ENCODE data around the gene PTPN2.

Gene PTPN2

DNA sequence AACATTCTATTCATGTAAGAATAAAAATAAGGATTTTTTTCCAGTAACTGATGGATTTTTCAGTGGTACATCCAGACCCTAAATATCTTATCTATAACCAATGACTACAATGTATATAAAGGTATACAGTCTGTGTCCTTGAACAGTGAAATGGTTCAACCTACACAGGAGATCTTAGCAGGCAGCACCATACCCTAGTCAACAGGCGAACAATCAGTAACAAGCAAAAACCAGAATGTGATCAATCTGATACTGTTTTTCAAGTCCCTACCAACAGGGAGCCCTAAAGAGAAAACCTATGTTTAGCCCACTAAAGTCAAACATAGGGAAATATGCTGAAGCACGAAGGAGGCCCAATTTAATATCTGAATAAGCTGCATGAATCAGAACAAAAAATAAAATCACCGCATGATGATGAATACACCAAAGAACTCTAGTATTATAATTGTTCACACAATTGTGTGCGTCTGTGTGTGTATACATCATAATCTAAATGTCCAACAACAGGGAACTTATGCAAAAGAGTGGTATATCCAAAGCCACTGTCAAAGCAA is 26.0 kb downstream of the PTPN2 start:
- DNase-seq (ENCODE audit: low read depth in 2 of 2), result no peak

DNA sequence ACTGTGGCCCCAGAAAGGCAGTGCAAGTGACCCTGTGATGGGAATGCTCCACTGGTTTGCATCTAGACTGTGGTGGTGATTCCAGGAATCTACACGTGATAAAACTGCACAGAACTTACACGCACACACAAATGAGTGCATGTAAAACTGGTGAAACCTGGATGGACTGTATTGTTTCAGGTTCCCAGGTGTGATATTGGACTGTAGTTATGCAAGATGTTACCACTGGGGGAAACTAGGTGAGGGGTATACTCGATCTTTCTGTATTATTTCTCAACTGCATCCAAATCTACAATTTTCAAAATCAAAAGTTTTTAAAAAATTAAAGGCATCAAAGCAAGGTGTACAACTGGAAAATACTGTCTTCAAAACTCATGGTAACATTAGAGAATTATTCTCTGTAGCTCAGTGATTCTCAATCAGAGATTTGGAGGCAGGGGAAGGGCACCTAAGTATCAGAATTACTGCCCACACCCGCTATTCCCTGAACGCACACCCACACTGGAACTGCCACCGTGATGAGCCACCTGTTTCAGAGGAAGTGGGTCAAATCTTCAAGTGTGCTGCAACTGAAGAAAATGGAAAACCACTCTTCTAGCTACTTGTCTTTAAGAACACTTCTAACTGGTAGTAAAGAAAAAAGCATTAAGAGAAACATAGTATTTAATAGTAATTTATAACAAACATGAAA is 26.7 kb downstream of the PTPN2 start:
- no peak for DNase-seq (ENCODE audit: low read depth in 2 of 2)

DNA sequence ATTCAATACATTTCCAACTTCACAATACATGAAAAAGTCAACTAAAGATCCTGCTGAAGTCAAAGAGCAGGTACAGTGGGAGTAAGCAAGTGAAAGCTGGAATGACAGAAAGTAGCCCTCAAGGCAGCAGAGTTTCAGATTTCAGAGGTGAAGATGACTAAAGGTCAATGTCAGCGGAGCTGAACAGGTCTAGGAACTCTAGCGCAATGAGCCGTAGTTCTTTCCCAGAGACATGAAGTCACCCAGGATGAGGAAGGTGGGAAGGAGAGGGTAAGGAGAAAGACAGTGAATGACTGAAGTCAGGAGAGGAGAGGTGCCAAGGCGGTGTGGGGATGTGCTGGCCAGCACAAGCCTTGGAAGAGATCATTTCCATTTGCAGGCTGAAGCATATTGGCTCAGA is 28.1 kb downstream of the PTPN2 start:
- no peak for DNase-seq (ENCODE audit: low read depth in 2 of 2)

DNA sequence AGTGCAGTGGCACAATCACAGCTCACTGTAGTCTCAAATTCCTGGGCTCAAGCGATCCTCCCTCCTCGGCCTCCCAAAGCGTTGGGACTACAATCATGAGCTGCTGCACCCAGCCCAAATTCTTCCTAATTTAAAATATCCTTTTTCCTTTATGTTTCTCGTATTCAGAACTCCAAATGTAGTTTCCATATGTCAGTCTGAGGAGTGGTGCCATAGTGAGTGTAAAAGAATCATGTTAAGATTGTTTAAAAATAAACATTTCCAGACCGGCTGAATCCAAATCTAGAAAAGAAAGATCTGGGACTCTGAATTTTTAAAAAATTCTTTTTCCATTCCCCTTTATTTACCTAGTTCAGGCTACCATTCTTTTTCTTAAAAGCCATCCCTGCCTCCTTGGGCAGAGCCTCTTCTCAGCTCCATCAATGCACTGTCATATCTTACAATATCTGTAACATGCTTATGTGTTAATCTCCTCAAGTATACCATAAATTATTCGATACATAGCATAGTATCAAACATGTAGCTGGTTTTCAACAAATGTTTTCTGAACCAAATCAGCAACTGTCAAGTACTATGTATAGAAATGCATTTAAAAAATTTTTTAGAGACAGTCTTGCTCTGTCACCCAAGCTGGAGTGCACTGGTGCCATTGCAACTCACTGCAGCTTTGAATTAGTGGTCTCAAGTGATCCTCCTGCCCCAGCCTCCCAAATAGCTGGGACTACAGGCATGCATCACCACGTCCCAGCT is 31.3 kb downstream of the PTPN2 start:
- DNase-seq (ENCODE audit: low read depth in 2 of 2), result no peak

DNA sequence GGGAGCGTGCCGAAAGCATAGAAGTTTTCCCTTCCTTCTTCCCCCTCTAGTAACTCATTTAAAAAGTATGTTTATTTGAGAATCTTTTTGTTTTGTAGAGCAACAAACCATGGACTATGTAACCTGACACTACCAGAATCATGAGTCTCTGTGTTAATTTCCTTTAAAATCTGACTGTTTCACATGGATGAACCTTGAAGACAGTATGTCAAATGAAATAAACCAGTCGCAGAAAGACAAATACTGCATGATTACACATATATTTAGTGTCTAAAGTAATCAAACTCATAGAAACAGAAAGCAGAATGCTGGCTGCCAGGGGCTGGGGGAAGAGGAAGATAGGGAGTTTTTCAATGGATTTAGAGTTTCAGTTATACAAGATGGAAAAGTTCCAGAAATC is 32.3 kb downstream of the PTPN2 start:
- DNase-seq (ENCODE audit: low read depth in 2 of 2), result no peak

DNA sequence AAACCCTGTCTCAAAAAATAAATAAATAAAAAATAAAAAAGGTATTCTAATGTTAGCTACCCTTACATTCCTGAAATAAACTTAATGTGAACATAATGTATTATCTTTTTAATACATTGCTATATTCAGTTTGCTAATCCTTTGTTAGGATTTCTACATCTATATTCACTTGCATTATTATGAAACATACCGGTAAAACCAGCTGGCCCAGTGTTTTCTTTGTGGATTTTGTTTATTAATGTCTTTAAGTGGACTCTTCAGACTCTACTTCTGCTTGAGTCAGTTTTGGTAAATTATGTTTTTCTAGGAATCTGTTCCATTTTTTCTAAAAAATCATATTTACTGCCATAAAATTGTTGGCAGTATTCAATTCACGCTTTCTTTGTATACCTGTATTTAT is 34.5 kb downstream of the PTPN2 start:
- no peak for DNase-seq (ENCODE audit: low read depth in 2 of 2)

DNA sequence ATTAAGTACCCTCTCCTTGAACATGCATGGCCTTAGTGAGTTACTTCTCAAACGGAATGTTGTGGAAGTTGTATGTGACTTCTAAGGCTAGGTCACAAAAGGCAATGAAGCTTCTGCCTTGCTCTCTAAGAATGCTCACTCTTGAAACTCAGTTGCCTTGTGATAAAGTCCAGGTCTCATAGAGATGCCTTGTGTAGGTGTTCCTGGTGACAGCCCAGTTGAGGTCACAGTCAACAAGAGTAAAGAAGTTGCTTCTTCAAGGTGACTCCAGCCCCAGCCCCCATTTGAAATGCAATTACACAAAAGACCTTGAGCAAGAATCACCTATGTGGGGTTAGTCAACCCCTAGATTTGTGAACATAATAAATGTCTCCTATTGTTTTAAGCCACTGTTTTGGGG is 35.6 kb downstream of the PTPN2 start:
- no peak for DNase-seq (ENCODE audit: low read depth in 2 of 2)

DNA sequence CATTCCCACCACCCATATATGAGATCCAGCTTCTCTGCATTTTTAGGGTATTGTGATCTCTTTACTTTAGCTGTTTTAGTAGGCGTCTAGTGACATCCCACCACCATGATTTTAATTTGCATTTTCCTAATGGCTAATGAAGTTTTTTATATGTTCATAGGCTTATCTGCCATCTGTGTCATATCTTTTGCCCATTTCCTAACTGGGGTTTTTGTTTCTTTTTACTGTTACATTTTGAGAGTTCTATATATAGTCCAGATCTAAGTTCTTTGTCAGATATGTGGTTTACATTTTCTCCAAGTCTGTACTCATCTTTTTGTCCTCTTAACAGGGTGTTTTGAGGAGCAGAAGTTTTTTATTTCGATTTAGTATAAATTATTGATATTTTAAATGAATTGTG is 39.6 kb downstream of the PTPN2 start:
- DNase-seq (ENCODE audit: low read depth in 2 of 2), result no peak

DNA sequence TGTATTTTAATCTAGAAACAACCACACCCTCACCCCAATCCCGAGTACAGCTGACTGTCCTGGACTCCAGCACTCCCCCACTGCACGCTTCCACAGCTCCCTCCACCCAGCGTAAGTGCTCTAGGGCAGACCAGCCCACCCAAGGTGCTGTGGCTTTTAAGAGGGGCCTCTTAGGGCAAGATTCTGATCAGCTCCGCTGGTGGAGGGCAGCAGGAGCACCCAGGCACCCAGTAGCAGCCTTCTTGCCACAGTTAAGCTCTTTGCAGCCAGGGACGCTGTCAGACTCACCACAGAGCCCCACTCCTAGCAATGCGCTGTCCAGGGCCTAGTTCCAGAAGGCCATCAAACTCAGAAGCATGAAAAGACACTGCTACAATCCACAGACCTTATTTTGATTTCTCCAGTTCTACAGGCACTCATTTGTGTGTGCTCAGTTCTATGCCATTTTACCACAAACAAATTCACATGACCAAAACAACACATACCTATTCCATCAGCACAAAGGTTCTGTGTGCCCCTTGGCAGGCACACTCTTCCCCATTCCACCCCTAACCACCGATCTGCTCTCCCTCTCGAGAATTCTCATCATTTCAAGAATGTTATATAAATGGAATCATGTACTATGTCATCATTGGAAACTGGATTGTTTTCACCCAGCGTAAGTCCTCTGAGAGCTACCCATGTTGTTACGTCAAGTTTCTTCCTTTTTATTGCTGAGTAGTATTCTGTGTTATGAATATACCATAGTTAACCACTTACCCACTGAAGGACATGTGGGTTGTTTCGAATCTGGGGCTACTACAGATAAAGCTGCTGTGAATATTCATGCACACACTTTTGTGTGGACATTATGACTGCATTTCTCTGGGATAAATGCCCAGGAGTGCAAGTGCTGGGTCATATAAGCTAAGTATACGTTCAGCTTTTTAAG is 40.4 kb downstream of the PTPN2 start:
- DNase-seq (ENCODE audit: low read depth in 2 of 2), result no peak

DNA sequence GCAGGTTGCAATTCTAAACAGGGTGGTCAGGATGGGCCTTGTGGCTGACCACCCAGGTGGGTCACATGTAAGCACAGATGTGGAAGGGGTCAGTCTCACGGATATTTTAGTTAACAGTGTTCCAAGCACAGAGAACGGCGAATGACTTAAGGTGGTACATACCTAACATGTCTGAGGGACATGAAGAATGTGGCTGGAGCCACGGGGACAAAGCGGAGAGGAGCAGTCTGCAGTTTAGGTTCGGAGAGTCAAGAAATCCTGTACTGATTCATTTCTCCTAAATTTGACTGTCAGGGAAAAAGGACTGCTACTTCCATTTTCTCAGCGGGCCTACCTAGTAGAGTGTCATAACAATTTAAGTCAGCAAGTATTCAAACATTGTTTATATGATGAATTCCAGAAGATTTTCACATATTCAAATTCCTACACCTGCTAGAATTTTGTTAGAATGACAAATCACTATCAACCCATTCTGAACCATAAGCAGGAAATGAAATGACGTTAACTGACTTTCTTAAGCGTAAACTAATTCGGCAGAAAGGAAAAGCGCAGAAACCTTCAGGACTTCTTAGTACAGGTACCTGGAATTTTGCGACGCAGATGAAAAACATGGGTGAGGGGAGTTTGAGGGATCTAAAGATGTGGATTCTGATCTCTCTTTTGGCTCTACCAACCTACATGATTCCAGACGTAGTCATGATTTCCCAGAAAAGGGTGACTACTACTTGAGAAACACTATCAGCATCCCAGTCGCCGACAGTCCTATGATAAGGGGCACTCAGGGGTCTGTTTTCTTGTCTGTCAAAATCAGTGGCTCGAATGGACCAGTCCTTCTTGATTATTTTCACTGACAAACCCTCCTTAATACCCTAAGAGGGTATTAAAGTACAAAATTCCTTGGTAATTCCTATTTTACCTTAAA is 41.3 kb downstream of the PTPN2 start:
- DNase-seq (ENCODE audit: low read depth in 2 of 2), result no peak

DNA sequence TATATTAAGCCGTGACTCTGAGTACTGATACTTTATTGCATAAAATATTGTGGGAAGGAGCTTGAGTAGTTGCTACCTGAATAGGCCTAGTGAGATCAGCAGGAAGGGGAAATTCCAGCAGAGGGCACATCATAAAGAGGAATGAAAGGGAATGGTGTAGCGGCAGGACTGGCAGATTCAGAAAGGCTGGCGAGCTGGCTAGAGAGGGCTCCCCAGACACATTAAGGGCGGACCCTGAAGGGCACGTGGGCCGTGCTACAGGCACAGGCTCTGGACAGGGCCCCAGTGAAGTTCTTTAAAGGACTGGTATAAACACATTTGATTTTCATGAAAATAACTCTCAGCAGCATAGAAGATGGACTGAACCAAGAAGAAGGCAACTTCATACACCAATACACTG is 43.0 kb downstream of the PTPN2 start:
- DNase-seq (ENCODE audit: low read depth in 2 of 2), result no peak

DNA sequence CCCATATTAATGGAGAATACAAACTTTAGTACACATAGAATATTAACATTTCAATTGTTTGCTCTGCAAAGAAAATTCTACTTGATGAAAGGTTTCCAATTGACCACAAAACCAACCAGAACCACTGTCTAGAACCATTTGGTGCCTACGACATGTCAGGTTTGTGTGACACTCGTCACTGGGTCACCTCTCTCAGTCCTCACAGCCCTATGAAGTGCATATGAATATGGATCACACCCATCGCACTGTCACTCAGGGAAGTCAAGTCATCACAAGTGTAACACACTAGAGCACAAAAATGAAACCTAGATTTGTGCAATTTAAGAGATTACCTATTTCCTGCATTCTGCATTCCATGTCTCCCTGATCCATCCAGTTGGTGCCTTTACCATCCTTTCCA is 43.7 kb downstream of the PTPN2 start:
- no peak for DNase-seq (ENCODE audit: low read depth in 2 of 2)

DNA sequence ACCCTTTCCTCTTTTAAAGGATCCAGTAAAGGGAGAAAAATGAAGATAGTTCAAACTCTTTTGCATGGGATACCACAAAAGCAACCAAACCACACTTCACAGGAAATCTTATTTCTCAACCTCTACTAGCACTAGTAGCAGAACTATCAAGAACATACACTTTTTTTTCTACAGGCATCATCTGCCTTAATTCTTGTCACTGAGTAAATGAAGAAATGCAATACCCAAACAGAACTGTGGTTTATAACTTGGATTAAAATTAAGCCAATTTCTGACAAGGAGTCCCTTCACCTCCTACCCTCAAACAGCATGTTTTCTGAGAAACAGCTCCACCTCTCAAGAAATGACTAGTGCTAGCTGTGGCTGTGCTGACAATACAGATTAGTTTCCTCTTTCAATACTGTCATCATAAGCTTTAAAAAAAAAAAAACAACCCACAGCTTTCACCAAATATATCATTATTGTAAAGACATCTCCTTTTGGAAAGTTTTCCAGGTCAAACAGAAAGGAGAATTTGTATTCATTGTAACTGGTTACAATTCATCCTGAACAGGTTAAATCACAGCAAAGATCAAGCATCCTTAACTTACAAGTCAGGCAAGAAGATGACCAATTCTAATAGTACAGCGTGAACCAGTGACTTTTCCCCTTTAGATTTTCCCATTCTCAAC is 44.4 kb downstream of the PTPN2 start:
- DNase-seq (ENCODE audit: low read depth in 2 of 2), result no peak

DNA sequence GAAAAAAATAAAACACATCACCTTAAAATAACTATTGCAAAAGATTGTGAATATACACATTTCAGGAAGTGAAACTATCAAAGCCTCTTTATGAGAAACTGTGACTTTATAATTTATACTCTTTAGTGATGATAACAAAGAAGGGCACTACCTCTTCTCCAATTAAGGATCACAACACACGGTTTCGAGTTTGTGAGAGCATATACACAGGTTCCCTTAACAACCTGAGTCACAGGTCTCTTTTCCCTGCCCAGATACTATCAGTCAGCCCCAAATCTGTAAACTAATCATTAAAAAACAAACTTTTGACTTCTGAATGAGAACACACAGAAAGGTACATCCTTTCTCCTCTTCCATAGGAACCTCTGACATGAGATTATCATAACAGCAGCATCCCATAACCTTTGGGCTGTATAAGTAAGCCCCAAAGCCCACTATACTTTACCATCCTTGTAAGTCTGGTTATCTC is 44.9 kb downstream of the PTPN2 start:
- no peak for DNase-seq (ENCODE audit: low read depth in 2 of 2)

DNA sequence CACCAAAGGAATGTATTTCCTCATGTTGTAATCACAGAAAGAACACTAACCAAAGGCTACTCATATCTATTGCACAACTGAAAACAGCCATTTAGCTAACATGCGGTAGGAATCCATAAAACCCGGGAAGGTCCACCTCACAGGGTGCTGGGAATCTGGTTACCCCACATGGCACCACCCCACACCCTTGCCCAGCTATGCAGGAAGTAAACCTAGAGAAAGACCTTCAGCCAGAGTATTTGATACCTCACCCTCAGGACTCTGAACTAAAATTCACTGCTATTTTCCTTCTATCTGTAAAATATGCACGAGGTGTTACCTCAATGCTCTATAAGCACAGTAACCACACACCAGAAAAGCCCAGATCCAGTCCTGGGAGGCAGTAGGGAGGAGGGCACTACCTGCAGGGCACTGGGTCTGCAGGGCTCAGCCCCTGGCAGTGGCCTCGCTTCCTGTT is 45.8 kb downstream of the PTPN2 start:
- no peak for DNase-seq (ENCODE audit: low read depth in 2 of 2)

DNA sequence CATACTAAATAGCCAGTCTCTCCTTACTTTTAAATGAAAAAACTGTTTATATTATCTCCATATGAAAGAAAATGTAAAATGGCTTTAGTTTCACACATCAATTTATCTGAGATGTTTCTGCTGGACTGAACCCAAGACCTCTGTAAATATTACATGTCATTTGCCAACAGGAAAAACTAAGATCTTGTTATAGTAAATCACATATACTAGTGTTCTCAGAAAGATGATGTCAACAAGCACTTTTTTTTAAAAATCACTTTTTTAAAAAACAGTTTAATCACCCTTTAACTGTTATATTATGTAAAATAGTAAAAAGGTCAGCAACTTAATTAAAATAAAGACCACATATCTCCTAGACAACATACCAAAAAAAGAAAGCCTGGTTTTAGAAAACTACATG is 46.3 kb downstream of the PTPN2 start:
- no peak for DNase-seq (ENCODE audit: low read depth in 2 of 2)

DNA sequence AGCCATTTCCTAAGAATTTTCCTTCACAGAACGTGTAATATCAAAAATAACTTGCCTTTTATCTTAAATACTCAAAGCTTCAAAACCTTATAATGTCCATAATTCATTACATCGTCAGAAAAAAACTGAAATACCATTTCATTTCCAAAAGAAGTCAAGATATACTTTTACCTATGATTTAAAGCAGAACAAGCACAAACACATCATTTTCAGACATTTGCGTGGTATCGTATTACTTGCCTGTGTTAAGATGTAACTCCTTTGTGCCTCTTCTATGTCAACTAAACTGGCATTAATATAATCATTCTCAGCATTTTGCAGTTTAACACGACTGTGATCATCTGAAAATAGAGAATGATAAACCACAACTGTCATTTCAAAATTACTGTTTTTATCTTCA is 47.5 kb downstream of the PTPN2 start:
- no peak for DNase-seq (ENCODE audit: low read depth in 2 of 2)

DNA sequence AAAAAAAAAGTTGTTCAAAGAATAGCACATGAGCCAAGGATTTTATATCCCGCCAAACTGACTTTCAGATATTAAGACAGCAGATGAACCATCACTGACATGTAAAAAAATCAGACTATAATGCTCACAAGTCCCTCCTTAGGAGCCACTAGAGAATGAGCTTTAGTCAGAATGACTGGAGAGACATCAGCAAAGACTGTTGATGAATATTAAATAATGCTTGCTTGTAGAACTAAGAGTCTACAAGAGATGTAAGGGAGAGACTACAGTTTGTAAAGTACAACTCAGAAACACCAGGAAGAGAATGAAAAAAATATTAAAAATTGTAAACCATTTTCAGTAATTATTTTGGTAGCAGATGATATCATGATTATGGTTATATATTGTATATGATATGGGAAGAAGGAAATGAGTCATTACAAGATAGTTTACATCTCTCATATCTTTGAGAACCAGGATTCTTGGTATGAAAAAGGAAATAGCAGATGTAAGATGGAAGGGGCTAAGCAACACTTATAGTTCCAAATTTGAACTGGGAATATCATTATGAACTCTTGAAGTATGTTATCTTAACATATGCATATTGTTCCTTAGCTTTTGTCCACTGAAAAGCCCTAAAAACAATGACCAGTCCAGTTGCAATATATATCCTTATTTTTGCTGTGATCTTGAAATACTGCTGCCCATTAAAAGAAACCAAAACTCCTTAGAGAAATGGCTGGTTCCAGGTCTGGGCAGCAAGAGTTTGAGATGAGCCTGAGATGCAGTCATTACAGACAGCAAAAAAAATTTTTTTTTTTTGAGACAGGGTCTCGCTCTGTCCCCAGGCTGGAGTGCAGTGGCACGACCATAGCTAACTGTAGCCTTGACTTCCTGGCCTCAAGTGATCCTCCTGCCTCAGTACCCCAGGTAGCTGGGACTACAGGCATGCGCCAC is 55.7 kb downstream of the PTPN2 start:
- no peak for DNase-seq (ENCODE audit: low read depth in 2 of 2)

DNA sequence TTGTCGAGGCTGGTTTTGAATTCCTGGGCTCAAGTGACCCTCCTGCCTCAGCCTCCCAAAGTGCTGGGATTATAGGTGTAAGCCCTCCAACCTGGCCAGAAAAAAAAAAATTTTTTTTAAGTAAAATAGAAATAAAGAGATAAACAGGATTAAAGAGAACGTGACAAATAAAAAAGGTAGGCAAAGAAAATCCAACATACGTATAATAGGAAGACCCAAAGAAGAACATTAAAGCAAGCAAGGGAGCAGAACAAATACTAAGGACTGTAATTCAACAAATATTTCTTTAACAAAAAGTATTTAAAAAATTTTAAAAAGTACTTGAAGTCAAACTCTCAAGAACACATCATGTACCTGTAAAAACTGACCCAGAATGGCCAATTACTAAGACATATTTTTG is 56.4 kb downstream of the PTPN2 start:
- DNase-seq (ENCODE audit: low read depth in 2 of 2), result no peak
